CD4-positive, alpha-beta T cell (primary cell): ENCODE results near the gene ZNF467. TPM values are rescaled to one million over a fixed set of nuclear protein-coding genes. Genes with fewer than 3 reads are reported as not detected.

Experiments used
- ATAC-seq: fragments of 200-7000 bp; cut with Tn5 transposase; one replicate; pipeline ENCODE4 v1.10.0; 2022; ENCODE audit warnings: mild to moderate bottlenecking; ENCODE audit not compliant: poor library complexity
- CTCF ChIA-PET: fragments of 350-600 bp; sonication (Branson Sonifier 250); formaldehyde crosslinking; loops from one replicate; lab custom pipeline; 2021; ENCODE audit warnings: antibody characterized with exemption, inconsistent platforms; lab: Charles Lee
- POLR2A ChIA-PET: fragments of 350-600 bp; sonication (Branson Sonifier 250); formaldehyde crosslinking; loops from one replicate; lab custom pipeline; 2021; ENCODE audit warnings: antibody characterized with exemption, inconsistent platforms; lab: Charles Lee
- DNase-seq, 14 experiments: peaks; one replicate each; pipeline ENCODE4 v3.0.0-alpha.2; 2013 to 2020; ENCODE audit warnings: mixed read lengths in 2 of 14
- H3K27ac ChIP-seq, 2 donors: one replicate each; pipeline versions ENCODE4 v1.5.1 to v1.7.0; 2013; ENCODE audit warnings: low read length in 2 of 2, low read depth in 1 of 2, mild to moderate bottlenecking in 1 of 2
- H3K27me3 ChIP-seq, 2 experiments: 1 replicate in 1 of 2; 2 replicates in 1 of 2; pipeline versions ENCODE4 v1.6.1 to v1.7.0; 2013; ENCODE audit warnings: low read length in 2 of 2, control low read depth in 1 of 2, mild to moderate bottlenecking in 1 of 2, moderate library complexity in 1 of 2; ENCODE audit not compliant: insufficient read depth in 2 of 2, control insufficient read depth in 1 of 2
- H3K36me3 ChIP-seq: one replicate; pipeline ENCODE4 v1.6.1; 2013; ENCODE audit warnings: low read length, control low read depth; ENCODE audit not compliant: insufficient read depth
- H3K4me1 ChIP-seq: one replicate; pipeline ENCODE4 v1.6.1; 2013; ENCODE audit warnings: low read length, control low read depth; ENCODE audit not compliant: insufficient read depth
- H3K4me3 ChIP-seq: one replicate; pipeline ENCODE4 v1.5.1; 2013; ENCODE audit warnings: mild to moderate bottlenecking, low read length, moderate library complexity
- H3K9me3 ChIP-seq, 2 experiments: 1 replicate in 1 of 2; 2 replicates in 1 of 2; pipeline versions ENCODE4 v1.6.1 to v1.7.0; 2013; ENCODE audit warnings: low read length in 2 of 2, mild to moderate bottlenecking in 2 of 2, control low read depth in 1 of 2, moderate library complexity in 1 of 2; ENCODE audit not compliant: control insufficient read depth in 1 of 2, insufficient read depth in 1 of 2
- H3K27ac Mint-ChIP-seq: one replicate; pipeline ENCODE4 v1.8.0; 2020; ENCODE audit warnings: mixed read lengths
- H3K27me3 Mint-ChIP-seq: one replicate; pipeline ENCODE4 v1.8.0; 2021; ENCODE audit warnings: mixed read lengths
- H3K36me3 Mint-ChIP-seq: one replicate; pipeline ENCODE4 v1.8.0; 2021; ENCODE audit warnings: low read depth, mixed read lengths
- H3K4me1 Mint-ChIP-seq: one replicate; pipeline ENCODE4 v1.8.0; 2021; ENCODE audit warnings: low read depth, mixed read lengths
- H3K4me3 Mint-ChIP-seq: one replicate; pipeline ENCODE4 v1.8.0; 2020; ENCODE audit warnings: mild to moderate bottlenecking, mixed read lengths
- H3K9me3 Mint-ChIP-seq: one replicate; pipeline ENCODE4 v1.8.0; 2020; ENCODE audit warnings: mixed read lengths
- intact Hi-C, 2 experiments: fragments of 100-400 bp; cut with DNase I in 1 of 2; cut with micrococcal nuclease in 1 of 2; formaldehyde crosslinking; loops; one replicate each; pipeline versions ENCODE4 v1.15.1 to v1.9.0; 2023 to 2025; cut with DNase I, micrococcal nuclease
- total RNA-seq, 174 experiments: library from RNA in 2 of 174; stranded (reverse) in 2 of 174; gene quantifications; one replicate each; pipeline ENCODE4 v1.2.3 and lab custom pipeline; 2021 to 2026
- TF ChIP-seq, protein P1 (sequence below): fragments of 200-600 bp; IDR thresholded peaks from one replicate; pipeline ENCODE4 v1.8.0; 2022; ENCODE audit warnings: antibody characterized with exemption, mild to moderate bottlenecking

Gene ZNF467
- total RNA-seq, 2 experiments from 2014 or later: 4.1 to 4.3 TPM

DNA sequence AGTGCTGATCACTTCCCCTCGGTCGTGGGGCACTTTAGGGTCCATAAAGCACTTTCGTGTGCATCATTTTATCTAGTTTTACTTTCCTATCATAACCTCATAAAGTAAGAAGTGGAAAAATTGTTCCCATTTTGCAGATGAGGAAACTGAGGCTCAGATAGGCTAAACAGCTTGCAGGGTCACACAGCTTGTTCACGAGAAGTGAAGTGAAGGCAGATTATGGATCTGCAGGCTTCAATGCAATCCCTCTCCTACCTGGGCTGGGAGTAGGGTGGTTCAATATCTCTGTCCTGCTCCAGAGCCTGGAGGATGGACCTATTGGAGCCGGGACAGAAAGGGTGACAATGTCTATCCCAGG is 10.8 kb upstream of the ZNF467 start:
- no peaks in the 10 kb centered on the region for H3K4me1 Mint-ChIP-seq
- POLR2A ChIA-PET: interaction anchor here (0.6 kb wide), 1 partner anchor 12 kb away, joined by 5 read pairs; no protein-coding TSS in a partner anchor
- peaks cover 0 to 2% of the 10 kb centered on the region in 2 experiments for H3K27me3 ChIP-seq
- no peak overlapping the region for H3K27ac ChIP-seq
- H3K27me3 Mint-ChIP-seq: peaks cover 11% of the 10 kb centered on the region
- no peak overlapping the region for H3K27ac Mint-ChIP-seq
- no peaks in the 10 kb centered on the region for H3K9me3 ChIP-seq
- H3K4me3 Mint-ChIP-seq: no peak overlapping the region
- intact Hi-C loops: no loop called here
- no peaks in the 10 kb centered on the region for H3K9me3 Mint-ChIP-seq
- H3K36me3 Mint-ChIP-seq: no peaks in the 10 kb centered on the region
- no peak for DNase-seq
- ATAC-seq: no peak
- H3K4me1 ChIP-seq: peaks cover 8% of the 10 kb centered on the region
- TF ChIP-seq, protein P1, sequence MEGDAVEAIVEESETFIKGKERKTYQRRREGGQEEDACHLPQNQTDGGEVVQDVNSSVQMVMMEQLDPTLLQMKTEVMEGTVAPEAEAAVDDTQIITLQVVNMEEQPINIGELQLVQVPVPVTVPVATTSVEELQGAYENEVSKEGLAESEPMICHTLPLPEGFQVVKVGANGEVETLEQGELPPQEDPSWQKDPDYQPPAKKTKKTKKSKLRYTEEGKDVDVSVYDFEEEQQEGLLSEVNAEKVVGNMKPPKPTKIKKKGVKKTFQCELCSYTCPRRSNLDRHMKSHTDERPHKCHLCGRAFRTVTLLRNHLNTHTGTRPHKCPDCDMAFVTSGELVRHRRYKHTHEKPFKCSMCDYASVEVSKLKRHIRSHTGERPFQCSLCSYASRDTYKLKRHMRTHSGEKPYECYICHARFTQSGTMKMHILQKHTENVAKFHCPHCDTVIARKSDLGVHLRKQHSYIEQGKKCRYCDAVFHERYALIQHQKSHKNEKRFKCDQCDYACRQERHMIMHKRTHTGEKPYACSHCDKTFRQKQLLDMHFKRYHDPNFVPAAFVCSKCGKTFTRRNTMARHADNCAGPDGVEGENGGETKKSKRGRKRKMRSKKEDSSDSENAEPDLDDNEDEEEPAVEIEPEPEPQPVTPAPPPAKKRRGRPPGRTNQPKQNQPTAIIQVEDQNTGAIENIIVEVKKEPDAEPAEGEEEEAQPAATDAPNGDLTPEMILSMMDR: no peak
- no peak overlapping the region for H3K4me3 ChIP-seq
- CTCF ChIA-PET: no interaction called here
- H3K36me3 ChIP-seq: no peaks in the 10 kb centered on the region

DNA sequence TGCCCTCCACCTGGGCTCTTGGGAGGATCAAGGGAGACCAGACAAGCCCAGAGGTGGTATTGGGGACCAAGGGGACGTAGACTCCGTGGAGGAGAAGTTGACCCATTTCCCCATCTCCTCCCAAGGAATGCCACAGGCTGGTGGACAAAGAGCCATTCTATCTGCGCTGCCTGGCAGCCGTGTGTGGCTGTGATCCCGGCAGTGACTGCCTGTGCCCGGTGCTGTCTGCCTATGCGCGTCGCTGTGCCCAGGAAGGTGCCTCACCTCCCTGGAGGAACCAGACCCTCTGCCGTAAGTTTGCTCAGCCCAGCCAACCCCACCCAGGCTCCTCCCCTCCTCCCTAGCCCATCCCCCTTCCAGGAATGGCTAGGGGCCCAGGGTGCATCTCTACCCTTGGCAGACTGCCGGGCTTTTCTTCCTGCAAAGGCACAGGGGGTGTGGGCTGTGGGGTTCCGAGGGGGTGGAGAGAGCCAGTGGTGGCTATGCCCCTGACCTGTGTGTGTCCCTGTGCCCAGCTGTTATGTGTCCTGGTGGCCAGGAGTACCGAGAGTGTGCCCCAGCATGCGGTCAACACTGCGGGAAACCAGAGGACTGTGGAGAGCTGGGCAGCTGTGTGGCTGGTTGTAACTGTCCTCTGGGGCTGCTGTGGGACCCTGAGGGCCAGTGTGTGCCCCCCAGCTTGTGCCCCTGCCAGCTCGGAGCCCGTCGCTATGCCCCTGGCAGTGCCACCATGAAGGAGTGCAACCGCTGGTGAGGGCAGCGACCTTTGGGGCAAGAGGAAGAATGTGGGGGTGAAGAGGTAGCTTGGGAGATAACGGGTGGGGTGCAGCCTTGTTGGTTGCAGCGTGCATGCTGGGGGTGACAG is 10.2 kb upstream of the ZNF467 start:
- Mint-ChIP-seq H3K4me1 (no peaks in the 10 kb centered on the region), H3K27me3 (peaks cover 8% of the 10 kb centered on the region), H3K9me3 (no peaks in the 10 kb centered on the region), H3K4me3 (no peak overlapping the region), H3K27ac (no peak overlapping the region), H3K36me3 (no peaks in the 10 kb centered on the region)
- ATAC-seq (no peak), DNase-seq (no peak)
- intact Hi-C loops: no loop called here
- H3K9me3 ChIP-seq: no peaks in the 10 kb centered on the region
- H3K36me3 ChIP-seq: no peaks in the 10 kb centered on the region
- H3K27ac ChIP-seq: no peak overlapping the region
- no peak overlapping the region for H3K4me3 ChIP-seq
- CTCF ChIA-PET: no interaction called here
- H3K27me3 ChIP-seq: no peaks in the 10 kb centered on the region
- POLR2A ChIA-PET: interaction anchor here (0.6 kb wide), 1 partner anchor 11 kb away, joined by 5 read pairs; no protein-coding TSS in a partner anchor
- peaks cover 8% of the 10 kb centered on the region for H3K4me1 ChIP-seq
- TF ChIP-seq, protein P1: no peak

DNA sequence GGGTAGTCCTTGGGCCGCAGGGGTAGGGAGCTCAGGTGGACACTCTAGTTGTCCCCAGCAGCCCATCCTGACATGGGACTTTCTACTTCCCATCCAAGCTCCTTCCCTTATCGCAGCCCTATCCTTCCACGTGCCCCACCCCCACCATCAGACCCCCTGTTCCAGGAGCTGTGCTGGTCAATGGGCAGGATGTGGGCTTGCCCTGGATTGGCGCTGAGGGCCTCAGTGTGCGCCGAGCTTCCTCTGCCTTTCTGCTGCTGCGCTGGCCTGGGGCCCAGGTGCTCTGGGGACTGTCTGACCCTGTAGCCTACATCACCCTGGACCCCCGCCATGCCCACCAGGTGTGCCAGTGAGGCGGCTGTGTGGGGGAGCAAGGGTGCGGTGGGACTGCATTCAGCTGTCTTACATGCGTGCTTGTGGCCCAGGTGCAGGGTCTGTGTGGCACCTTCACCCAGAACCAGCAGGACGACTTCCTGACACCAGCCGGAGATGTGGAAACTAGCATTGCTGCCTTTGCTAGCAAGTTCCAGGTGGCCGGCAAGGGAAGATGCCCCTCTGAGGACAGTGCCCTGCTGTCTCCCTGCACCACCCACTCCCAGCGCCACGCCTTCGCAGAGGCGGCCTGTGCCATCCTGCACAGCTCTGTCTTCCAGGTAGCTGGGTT is 9.4 kb upstream of the ZNF467 start:
- Mint-ChIP-seq H3K9me3 (no peaks in the 10 kb centered on the region), H3K27me3 (peaks cover 2% of the 10 kb centered on the region), H3K36me3 (no peaks in the 10 kb centered on the region), H3K27ac (no peak overlapping the region), H3K4me3 (no peak overlapping the region), H3K4me1 (no peaks in the 10 kb centered on the region)
- Histone ChIP-seq H3K36me3 (no peaks in the 10 kb centered on the region), H3K27me3 (no peaks in the 10 kb centered on the region), H3K4me1 (peaks cover 5% of the 10 kb centered on the region), H3K4me3 (no peak overlapping the region), H3K9me3 (no peaks in the 10 kb centered on the region), H3K27ac (no peak overlapping the region)
- no peak for DNase-seq
- intact Hi-C loops: no loop called here
- ATAC-seq: no peak
- POLR2A ChIA-PET: no interaction called here
- TF ChIP-seq, protein P1: no peak
- CTCF ChIA-PET: interaction anchor here (0.6 kb wide), 1 partner anchor 1574 kb away, joined by 4 read pairs; no protein-coding TSS in a partner anchor
